Measurements from ENCODE around the gene CYP3A4.
"Not testable (repeated sequence)": the region's sequence is repeated elsewhere in the genome, so short reads cannot be mapped to it uniquely, and the experiment has no call there.

CYP3A4 gene

DNA sequence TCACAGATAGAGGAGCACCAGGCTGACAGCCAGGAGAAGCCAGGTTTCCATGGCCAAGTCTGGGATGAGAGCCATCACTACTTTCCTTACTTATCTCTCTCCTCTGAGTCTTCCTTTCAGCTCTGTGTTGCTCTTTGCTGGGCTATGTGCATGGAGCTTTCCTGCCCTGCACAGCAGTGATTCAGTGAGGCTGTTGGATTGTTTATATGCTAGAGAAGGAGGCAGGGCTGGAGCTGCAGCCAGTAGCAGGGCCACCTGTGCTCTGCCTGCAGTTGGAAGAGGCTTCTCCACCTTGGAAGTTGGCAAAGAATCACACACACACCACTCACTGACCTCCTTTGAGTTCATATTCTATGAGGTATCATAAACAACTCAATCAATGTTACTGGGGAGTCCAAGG lies at the start of gene CYP3A4:
Gene CYP3A4 (minus strand): TSS at position 178 of the 400 bp plus-strand sequence. CDS start 103 bp downstream, at position 75.
- DNase-seq = no peak

DNA sequence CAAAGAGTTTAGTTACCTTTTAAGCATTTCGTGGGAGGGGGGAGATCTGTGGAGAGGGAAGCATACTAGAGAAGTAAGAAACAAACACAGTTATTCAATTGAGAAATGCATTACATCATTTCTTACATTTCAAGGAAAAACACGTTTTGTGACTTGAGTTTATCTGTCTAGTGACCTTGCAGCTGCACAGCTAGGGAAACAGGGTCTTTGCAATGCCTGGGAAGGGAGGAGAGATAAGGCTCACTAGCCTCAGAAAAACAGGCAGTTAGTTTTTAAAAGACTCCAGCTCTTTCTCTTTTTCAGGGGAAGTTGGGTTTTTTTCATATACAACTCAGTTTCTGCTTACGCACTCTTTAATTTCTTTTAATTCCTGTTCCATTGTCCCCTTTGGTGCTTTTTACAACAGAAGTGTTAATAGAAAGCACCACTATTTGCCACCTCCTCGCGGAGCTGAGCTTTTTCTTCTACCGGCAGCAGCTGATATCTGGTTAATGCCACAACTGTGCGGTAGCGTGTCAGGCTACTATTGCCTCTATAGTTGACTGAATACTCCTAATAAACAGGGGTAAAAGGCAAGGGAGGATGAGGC lies 49.4 kb upstream of the CYP3A4 start:
- no peak for DNase-seq

DNA sequence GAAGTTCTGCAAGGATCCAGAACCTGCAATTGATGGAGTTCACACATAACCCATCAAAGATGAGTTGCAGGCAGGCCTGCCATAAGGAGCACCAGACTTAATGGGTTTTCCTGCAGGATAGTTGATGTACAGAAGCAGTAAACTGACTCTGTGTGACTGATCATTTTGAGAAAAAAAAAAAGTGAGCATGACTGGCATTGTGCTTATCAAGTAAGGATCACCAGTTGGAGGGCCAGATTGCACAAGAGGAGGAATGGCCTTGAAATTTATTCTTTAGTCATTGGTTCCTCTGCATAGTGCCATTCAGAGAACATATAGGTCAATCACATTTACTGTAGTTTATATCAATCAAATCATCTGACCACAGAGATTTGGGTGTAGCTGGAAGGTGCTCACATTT lies 47.6 kb upstream of the CYP3A4 start:
- DNase-seq = no peak

DNA sequence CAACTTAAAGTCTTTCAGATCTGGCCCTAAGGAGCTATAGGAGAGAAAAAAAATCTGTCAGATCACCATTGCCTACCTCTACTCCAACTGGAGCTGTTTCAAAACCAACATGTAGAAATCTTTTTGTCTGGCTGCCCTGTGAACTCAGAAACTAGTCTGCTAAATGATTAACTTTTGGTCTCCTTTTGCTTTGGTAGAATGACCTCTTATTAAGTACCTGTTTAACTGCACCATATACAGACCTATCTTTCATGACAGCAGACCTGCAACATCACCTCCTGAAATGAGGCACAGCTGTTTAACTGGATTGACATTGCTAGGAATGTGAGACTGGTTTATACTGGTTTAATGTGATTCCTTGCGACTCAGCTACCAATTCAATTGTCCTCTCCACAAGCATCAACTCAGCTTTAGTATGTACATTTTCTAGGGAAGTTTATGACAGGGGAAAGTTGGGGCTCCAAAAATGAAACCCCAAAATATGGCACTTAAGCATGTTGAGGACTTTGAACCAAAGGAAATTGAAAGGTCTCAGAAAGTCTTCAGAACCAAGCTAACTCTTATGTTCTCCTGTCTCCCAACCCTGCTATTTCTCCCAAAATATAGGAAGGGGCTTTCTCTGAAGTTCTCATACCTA lies 45.7 kb upstream of the CYP3A4 start:
- no peak for DNase-seq

DNA sequence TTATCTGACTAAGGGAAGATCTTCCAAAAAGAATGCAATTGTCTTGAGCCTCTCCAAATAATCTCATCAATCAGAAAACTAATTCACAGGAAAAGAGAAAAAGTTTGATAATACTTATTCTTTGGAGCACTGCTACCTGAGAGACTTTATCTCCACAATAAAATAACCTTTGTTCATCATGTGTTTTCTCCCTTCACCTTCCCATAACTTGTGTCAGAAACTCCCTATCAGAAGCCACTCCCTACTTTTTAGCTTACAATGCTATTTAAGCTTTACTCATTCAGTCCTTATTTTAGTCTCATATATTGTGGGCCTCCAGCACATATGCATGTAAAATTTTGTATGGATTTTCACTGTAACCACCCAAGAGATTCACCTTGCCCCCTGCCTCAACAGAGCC lies 44.8 kb upstream of the CYP3A4 start:
- no peak for DNase-seq

DNA sequence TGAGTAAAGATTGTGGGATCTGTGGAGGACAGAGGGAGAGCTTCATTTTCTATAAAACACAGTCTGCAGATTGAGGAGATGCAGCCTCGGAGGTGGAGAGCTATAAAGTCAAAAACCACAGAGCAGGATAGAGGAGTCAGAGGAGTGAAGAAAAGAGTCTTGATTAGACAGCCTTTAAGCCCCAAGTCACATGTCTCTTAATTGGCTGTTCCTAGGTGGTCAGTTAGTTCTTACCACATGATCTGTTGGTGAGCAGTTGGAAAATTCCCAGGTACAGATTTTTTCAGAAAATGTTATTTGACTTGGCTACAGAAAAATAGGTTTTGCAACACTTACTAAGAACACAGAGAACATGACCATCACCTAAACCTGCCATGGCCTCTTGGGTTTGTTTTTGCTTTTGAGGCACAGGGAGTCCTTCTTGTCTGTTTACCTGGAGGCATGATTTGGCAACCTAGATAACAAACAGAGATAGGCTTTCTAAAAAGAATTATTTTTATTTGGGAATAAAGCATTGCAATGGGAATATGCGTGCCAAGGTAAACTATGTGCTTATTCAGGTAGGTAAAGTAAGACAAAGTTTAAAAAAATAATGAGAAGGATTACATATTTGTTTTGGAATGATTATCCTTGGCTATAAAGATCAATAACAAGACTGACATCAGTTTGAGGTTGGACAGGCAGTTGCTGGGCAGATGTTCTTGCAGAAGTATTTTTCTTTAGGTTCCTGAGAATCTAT lies 43.2 kb upstream of the CYP3A4 start:
- DNase-seq = no peak

DNA sequence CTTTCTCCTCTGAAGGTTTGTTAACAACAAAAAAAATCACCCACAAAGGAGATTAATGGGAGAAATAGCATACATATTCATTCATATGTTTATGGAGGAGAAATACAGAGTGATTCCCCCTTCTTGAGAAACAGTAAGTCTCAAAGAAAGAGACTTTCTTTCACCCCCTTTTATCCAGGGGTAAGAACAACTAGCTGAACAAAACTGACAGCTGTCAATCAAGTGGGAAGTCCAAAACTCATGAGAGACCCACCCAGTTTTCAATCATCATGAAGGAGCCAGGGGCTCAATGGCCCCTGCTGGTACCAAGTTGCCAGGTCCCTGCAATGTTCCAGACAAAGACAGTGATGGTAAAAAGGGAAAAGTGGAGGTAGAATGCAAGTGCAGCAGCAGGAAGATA lies 41.9 kb upstream of the CYP3A4 start:
- no peak for DNase-seq

DNA sequence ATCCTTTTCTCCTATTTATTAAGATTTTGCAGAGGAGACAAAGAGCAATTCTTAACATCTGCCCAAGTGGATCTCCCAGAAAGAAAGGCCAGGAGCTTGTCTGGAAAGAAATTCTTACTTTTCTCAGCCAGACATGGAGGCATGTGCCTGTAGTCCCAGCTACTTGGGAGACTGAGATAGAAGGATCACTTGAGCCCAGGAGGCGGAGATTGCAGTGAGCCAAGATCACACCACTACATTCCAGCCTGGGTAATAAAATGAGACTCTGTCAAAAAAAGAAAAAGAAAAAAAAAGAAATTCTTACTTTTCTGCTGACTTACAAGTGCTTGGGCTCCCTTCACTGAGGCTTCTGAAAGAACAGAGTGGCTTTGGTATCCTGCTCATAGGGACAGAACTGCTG lies 41.5 kb upstream of the CYP3A4 start:
- DNase-seq = no peak

DNA sequence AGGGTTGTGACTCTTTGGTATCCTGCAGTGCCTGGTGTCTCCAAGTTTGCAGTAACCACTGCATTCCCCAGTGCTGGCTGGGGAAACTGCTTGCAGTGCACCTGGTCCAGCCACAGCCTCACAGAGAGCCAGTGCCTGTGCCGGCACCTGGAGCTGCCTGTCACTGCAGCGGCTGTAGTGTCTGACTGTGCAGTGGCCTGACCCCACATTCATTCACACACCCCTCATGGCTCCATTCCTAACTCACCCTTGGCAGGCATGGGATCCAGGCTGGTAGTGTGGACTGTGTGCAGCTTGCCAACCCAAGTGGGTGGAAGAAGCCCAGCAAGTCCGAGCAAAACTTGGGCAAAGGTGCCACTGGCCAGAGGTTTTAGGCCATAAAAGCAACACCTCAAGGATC lies 40.1 kb upstream of the CYP3A4 start:
- no peak for DNase-seq

DNA sequence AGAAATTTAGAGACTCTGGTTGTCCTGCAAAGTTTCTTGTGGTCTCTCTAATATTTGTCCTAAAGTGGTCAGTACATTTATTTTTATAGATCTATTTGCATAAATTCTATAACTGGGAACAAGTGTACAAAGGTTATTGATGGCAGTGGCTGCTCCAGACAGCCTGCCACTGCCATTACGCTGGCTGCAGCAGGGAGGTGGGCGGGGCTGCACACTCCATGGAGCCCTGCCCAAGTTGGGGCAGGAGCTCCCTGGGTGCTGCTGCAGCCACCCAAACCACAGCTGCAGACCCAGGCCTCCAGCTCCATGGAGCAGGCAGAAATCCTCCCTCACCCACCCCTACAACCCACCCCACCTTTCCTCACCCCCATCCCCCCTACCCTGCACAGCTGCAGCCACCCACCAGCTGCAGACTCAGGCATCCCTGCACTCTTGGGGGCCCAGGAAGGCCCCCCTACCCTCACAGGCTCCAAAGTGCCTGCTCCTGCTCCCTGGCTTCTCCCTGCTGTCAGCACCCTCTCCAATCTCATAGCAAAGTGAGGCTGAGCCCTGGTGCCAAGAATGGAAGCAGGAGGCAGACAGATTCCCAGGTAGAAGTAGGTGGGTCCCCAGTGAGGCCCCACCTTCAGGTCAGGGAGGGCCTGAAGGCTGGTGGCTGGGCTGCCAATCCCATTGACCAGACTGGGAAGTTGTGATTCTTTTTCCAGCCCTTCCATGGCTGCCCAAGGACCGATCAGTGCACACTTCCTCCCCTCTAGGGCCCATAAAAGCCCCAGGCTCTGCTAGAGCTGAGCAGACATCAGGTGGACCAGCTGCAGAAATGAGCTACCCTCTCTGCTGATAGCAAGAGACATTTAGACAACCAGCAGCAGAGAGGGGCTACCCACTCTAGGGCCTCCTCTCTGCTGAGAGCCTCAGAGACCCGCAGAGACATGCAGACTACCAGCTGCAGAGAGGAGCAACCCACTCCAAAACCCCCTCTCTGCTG lies 39.0 kb upstream of the CYP3A4 start:
- DNase-seq = no peak

DNA sequence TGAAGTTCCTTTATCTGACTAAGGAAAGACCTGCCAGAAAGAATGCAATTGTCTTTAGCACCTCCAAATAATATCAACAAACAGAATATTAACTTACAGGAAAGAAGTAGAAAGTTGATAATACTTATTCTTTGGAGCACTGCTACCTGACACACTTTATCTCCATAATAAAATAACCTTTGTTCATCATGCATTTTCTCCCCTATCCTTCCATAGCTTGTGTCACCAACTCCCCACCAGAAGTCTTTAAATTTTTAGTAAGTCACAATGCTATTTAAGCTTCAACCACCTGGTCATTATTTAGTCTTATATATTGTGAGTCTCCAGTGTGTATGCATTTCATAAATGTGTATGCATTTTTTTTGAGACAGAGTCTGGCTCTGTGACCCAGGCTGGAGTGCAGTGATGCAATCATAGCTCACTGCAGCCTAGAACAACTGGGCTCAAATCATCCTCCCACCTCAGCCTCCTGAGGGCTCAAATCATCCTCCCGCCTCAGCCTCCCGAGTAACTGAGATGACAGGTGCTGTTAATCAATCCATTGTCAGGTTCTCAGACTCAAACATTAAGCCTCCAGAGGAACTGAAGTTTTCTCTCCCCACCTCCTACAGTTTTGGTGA lies 36.5 kb upstream of the CYP3A4 start:
- DNase-seq = no peak

DNA sequence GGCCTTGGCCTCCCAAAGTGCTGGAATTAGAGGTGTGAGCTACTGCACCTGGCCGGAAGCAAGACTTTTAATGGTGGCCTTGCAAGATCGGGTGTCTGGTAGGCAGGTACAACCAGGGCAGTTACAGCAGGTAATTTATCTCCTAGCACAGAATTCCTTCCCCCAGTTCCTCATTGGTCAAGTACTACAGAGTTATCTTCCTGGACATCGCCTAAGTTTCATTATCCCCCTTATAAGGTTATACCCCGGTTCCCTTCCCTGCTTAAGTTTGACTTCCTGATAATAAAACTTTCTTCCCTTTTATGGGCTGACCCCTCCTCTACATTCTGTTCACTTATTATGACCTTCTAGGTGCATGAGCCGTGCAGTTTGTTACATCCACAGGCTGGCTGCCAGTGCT lies 24.8 kb upstream of the CYP3A4 start:
- DNase-seq = no peak

DNA sequence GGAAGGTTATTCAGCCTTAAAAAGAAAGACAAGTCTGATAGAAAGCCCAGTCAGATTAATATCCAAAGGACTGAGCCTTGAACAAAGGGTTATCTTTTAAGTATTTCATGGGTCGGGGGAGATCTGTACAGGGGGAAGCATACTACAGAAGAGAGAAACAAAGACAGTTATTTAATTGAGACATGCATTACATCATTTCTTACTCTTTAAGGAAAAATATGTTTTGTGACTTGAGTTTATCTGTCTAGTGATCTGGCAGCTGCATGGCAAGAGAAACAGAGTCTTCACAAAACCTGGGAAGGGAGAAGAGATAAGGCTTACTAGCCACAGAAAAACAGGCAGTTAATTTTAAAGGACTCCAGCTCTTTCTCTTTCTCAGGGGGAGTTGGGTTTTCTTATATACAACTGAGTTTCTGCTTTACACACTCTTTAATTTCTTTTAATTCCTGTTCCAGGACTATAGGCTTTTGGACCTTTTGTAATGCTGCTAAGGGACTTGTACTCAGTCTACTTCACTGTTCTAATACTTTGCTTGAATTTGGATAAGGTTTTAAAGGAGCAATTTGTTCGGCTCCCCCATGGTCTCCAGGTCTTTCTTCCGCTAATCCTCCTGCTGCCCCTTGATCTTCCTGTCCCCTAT lies 23.0 kb upstream of the CYP3A4 start:
- no peak for DNase-seq

DNA sequence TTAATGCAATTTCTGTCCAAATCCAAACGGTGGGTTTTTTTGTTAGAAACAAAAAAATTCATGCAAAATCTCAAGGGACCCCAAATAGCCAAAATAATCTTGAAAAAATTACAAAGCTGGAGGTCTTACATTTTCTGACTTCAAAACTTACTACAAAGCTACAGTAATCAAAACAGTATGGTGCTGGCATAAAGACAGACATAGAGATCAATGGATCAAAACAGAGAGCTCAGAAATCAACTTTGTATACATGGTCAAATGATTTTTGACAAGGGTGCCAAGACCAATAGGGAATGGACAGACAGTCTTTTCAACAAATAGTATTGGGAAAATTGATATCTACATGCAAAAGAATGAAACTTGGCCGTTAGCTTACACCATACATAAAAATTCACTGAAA lies 21.7 kb upstream of the CYP3A4 start:
- no peak for DNase-seq

DNA sequence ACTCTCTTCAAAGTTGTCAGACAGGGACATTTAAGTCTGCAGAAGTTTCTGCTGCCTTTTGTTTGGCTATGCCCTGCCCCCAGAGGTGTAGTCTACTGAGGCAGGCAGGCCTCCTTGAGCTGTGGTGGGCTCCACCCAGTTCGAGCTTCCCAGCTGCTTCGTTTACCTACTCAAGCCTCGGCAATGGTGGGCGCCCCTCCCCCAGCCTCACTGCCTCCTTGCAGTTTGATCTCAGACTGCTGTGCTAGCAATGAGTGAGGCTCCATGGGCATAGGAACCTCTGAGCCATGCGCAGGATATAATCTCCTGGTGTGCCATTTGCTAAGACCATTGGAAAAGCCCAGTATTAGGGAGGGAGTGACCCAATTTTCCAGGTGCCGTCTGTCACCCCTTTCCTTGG lies 19.1 kb upstream of the CYP3A4 start:
- DNase-seq = not testable (repeated sequence)

DNA sequence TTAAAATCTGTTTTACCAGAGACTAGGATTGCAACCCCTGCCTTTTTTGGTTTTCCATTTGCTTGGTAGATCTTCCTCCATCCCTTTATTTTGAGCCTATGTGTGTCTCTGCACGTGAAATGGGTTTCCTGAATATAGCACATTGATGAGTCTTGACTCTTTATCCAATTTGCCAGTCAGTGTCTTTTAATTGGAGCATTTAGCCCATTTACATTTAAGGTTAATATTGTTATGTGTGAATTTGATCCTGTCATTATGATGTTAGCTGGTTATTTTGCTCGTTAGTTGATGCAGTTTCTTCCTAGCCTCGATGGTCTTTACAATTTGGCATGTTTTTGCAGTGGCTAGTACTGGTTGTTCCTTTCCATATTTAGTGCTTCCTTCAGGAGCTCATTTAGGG lies 17.4 kb upstream of the CYP3A4 start:
- DNase-seq = not testable (repeated sequence)

DNA sequence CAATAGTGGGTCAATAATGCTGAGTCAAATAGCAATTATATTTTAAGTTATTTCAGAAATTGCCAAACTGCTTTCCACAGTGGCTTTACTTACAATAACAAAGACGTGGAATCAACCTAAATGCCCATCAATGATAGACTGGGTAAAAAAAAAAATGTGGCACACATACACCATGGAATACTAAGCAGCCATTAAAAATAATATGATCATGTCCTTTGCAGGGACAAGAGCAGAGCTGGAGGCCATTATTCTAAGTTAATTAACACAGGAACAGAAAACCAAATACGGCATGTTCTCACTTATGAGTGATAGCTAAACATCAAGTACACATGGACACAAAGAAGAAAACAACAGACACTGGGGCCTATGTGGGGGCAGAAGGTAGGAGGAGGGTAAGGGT lies 15.0 kb upstream of the CYP3A4 start:
- DNase-seq = no peak

DNA sequence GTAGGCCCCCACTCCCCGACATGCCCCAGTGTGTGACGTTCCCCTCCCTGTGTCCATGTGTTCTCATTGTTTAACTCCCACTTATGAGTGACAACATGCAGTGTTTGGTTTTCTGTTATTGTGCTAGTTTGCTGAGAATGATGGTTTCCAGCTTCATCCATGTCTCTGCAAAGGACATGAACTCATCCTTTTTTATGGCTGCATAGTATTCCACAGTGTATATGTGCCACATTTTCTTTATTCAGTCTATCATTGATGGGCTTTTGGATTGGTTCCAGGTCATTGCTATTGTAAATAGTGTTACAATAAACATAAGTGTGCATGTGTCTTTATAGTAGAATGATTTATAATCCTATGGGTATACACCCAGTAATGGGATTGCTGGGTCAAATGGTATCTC lies 11.9 kb upstream of the CYP3A4 start:
- not testable (repeated sequence) for DNase-seq

DNA sequence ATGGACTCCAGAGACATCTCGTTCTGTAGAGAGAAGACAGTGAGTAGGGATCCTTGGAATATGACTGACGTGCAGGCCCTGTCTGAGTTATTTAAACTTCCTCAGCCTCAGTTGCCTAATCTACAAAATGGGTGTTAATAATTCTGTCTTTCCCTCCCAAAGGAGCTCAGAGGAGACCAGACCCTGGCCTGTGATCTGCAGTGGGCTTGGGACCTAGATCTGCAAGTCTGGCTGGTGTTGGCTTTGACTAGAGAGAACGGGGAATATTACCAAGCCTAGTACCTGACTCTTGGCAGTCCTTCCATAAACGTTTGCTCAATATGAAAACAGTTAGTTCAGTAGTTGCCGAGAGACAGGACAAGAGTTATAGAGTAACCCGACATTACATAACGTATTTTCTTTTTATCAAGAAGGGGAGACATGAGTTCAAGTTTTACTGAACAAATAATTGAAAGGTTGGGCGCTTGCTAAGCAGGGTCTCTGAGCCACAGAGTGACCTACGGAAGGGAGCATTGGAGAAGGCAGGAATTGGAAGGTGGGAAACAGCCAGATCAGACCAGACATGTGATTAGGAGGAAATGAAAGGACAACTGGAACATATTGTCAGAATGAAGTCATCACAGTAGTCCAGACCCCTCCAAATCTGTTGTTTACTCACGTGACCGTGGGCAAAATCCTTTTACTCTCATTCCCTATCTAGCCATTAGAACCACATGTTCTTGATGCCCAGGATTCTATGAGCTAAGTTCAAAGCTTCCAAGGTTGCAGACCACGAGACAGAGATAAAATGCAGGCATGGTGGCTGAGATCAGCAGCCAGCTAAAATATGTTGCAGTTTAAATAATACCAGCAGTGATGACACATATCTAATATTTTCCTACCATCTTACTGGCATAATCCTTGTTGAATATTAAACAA lies 10.9 kb upstream of the CYP3A4 start:
- no peak for DNase-seq

DNA sequence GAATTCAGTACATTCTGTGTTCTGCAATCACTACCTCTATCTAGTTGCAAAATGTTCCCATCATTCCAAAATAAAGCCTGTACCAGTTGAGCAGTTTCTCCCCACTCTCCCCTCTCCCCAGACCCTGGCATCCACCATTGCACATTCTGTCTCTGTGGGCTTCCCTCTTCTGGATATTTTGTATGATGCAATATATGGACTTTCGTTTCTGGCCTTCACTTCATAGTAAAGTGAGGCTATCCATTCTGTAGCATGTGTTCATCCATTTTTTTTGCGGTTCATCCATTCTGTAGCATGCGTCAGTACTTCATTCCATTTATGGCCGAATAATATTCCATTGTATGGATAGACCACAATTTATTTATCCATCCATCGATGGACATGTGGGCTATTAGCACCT lies 9.5 kb upstream of the CYP3A4 start:
- DNase-seq = no peak

DNA sequence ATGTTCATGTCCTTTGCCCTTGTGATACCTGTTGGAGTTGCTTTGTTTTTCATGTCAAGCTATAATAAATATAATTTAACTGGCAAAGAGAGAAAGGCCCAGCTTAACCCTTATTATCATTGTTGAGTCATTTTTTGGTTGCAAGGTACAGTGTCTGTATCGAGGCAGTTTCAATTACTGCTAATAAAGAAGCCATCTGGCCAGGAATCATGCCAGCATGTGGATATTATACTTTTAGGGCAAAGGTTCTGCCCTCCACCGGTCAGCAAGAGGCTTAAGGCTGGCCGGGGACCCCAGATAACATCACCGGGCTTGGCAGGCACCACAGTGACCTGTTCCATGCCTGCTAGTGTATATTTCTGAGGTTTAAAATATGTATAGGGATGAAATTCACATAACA lies 9.0 kb upstream of the CYP3A4 start:
- no peak for DNase-seq
